Measurements from ENCODE around the gene TULP4.
"Not testable (repeated sequence)": the region's sequence is repeated elsewhere in the genome, so short reads cannot be mapped to it uniquely, and the experiment has no call there.

The TULP4 gene

GRCh38 chr6:158517038-158517437 lies 204.8 kb downstream of the TULP4 start:
- no peak for DNase-seq (ENCODE audit: low read depth)
- no peak for TF ChIP-seq CTCF (IDR thresholded peaks at IDR 0.05; ENCODE audit: low read depth, low read length, missing control alignments)
- H3K4me3 ChIP-seq (ENCODE audit: low read depth, low read length), result no peak overlapping the region

GRCh38 chr6:158517581-158517980 lies 205.3 kb downstream of the TULP4 start:
- DNase-seq (ENCODE audit: low read depth), result peak; percentile 70
- peak overlapping the region; percentile 22; the same call in 1 of the 2 replicates for H3K4me3 ChIP-seq (ENCODE audit: low read depth, low read length)
- TF ChIP-seq CTCF (IDR thresholded peaks at IDR 0.05; ENCODE audit: low read depth, low read length, missing control alignments), result no peak

- DNase-seq (ENCODE audit: low read depth), result peak; percentile 64
These were observed 206.2 kb downstream of the TULP4 start for GRCh38 chr6:158518191-158519127.

GRCh38 chr6:158519300-158519699 lies 207.0 kb downstream of the TULP4 start:
- H3K4me3 ChIP-seq (ENCODE audit: low read depth, low read length), result no peak overlapping the region
- no peak for TF ChIP-seq CTCF (IDR thresholded peaks at IDR 0.05; ENCODE audit: low read depth, low read length, missing control alignments)
- DNase-seq (ENCODE audit: low read depth), result no peak

More at GRCh38 chr6:158518191-158519127, 206.2 kb downstream of the TULP4 start:
- peak; percentile 62 for TF ChIP-seq CTCF (IDR thresholded peaks at IDR 0.05; ENCODE audit: low read depth, low read length, missing control alignments)
- H3K4me3 ChIP-seq (ENCODE audit: low read depth, low read length), result peak overlapping the region; percentile 22; the same call in 1 of the 2 replicates

- no peak for DNase-seq (ENCODE audit: low read depth)
- no peak overlapping the region for H3K4me3 ChIP-seq (ENCODE audit: low read depth, low read length)
- no peak for TF ChIP-seq CTCF (IDR thresholded peaks at IDR 0.05; ENCODE audit: low read depth, low read length, missing control alignments)
These were observed 207.5 kb downstream of the TULP4 start for GRCh38 chr6:158519761-158520160.

- not testable (repeated sequence) for DNase-seq (ENCODE audit: low read depth); H3K4me3 ChIP-seq (ENCODE audit: low read depth, low read length)
These were observed 208.7 kb downstream of the TULP4 start for GRCh38 chr6:158520975-158521374.

GRCh38 chr6:158521759-158522158 lies 209.5 kb downstream of the TULP4 start:
- no peak for DNase-seq (ENCODE audit: low read depth)
- H3K4me3 ChIP-seq (ENCODE audit: low read depth, low read length), result no peak overlapping the region
- TF ChIP-seq CTCF (IDR thresholded peaks at IDR 0.05; ENCODE audit: low read depth, low read length, missing control alignments), result no peak
